Measurements from ENCODE around the gene SLC4A5.
A peak's percentile ranks its signal among the peaks of the same experiment; 100 is the strongest.

Gene SLC4A5, protein sequence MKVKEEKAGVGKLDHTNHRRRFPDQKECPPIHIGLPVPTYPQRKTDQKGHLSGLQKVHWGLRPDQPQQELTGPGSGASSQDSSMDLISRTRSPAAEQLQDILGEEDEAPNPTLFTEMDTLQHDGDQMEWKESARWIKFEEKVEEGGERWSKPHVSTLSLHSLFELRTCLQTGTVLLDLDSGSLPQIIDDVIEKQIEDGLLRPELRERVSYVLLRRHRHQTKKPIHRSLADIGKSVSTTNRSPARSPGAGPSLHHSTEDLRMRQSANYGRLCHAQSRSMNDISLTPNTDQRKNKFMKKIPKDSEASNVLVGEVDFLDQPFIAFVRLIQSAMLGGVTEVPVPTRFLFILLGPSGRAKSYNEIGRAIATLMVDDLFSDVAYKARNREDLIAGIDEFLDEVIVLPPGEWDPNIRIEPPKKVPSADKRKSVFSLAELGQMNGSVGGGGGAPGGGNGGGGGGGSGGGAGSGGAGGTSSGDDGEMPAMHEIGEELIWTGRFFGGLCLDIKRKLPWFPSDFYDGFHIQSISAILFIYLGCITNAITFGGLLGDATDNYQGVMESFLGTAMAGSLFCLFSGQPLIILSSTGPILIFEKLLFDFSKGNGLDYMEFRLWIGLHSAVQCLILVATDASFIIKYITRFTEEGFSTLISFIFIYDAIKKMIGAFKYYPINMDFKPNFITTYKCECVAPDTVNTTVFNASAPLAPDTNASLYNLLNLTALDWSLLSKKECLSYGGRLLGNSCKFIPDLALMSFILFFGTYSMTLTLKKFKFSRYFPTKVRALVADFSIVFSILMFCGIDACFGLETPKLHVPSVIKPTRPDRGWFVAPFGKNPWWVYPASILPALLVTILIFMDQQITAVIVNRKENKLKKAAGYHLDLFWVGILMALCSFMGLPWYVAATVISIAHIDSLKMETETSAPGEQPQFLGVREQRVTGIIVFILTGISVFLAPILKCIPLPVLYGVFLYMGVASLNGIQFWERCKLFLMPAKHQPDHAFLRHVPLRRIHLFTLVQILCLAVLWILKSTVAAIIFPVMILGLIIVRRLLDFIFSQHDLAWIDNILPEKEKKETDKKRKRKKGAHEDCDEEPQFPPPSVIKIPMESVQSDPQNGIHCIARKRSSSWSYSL

DNA sequence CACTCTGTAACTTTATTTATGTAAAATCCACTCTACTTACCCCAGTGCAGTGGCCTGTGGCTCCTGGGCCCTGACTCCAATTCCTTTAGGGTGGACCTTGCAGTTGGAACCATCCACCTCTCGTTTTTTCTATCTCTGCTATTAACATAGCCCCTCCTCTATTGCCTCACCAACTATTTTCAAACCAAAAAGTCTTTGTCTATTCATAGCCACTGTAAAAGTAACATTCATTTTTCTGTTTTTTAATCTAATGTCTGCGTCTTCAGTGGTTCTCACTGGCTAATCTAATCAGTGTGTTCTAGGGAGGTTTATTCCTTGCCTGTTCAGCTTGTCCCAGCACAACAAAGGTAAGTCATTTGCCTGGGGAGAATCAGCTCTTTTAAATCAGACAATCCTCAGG, at the start of gene SLC4A5:
TSS of gene SLC4A5 (minus strand) at position 101 of the 400 bp plus-strand sequence. CDS start 28,393 bp downstream, outside the sequence.
- ChIA-PET POLR2A (no interaction called here), CTCF (interaction anchor here (4.3 kb wide), 1 partner anchor 8 kb away, joined by 16 read pairs; no protein-coding TSS in a partner anchor)
- no peak for DNase-seq (ENCODE audit: extremely low spot score)
- TF ChIP-seq SUZ12 (IDR thresholded peaks at IDR 0.05) = no peak
- no peak for TF ChIP-seq SP1 (IDR thresholded peaks at IDR 0.05)
- TF ChIP-seq BHLHE40 (IDR thresholded peaks at IDR 0.05; ENCODE audit: borderline replicate concordance) = no peak
- no peak for TF ChIP-seq ARNT (IDR thresholded peaks at IDR 0.05)
- no peak for TF ChIP-seq FOXM1 (IDR thresholded peaks at IDR 0.05; ENCODE audit: borderline replicate concordance)
- no peak for TF ChIP-seq FOXA1 (IDR thresholded peaks at IDR 0.05)
- TF ChIP-seq, protein P1, sequence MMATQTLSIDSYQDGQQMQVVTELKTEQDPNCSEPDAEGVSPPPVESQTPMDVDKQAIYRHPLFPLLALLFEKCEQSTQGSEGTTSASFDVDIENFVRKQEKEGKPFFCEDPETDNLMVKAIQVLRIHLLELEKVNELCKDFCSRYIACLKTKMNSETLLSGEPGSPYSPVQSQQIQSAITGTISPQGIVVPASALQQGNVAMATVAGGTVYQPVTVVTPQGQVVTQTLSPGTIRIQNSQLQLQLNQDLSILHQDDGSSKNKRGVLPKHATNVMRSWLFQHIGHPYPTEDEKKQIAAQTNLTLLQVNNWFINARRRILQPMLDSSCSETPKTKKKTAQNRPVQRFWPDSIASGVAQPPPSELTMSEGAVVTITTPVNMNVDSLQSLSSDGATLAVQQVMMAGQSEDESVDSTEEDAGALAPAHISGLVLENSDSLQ (IDR thresholded peaks at IDR 0.05) = no peak
- no peak for TF ChIP-seq FOXK2 (IDR thresholded peaks at IDR 0.05)
- no peak for TF ChIP-seq LEF1 (IDR thresholded peaks at IDR 0.05; ENCODE audit: borderline replicate concordance)
- TF ChIP-seq ELF4 (IDR thresholded peaks at IDR 0.05) = no peak
- TF ChIP-seq TARDBP (IDR thresholded peaks at IDR 0.05) = no peak
- no peak for TF ChIP-seq HDGF (IDR thresholded peaks at IDR 0.05; ENCODE audit: borderline replicate concordance)
- TF ChIP-seq CTBP1 (IDR thresholded peaks at IDR 0.05; ENCODE audit: borderline replicate concordance) = no peak
- TF ChIP-seq NFRKB (IDR thresholded peaks at IDR 0.05) = no peak
- no peak for TF ChIP-seq L3MBTL2 (conservative IDR thresholded peaks at IDR 0.05)
- TF ChIP-seq ZNF384 (IDR thresholded peaks at IDR 0.05) = no peak

DNA sequence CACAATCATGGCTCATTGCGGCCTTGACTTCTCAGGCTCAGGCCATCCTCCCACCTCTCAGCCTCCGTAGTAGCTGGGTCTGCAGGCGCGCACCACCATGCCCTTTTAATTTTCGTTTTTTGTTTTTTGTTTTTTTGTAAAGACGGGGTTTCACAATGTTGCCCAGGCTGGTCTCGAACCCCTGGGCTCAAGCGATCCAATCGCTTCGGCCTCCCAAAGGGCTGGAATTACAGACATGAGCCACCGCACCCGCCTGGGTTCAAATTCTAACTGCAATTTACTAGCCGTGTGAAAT, 49.2 kb upstream of the SLC4A5 start:
- ChIA-PET CTCF (interaction anchor here (0.6 to 1.1 kb wide), 3 partner anchors 11 to 107 kb away, joined by 3 to 6 read pairs (median 5); no protein-coding TSS in a partner anchor), POLR2A (interaction anchor here (0.6 to 2.7 kb wide), 12 partner anchors 8 to 137 kb away, joined by 3 to 15 read pairs (median 8); partner anchors contain the start of genes AUP1, DCTN1, HTRA2 and INO80B)
- no peak for DNase-seq (ENCODE audit: extremely low spot score)
- TF ChIP-seq L3MBTL2 (conservative IDR thresholded peaks at IDR 0.05) = no peak
- no peak for TF ChIP-seq ARNT (IDR thresholded peaks at IDR 0.05)
- TF ChIP-seq BHLHE40 (IDR thresholded peaks at IDR 0.05; ENCODE audit: borderline replicate concordance) = no peak
- TF ChIP-seq HDGF (IDR thresholded peaks at IDR 0.05; ENCODE audit: borderline replicate concordance) = no peak
- TF ChIP-seq ELF4 (IDR thresholded peaks at IDR 0.05) = no peak
- TF ChIP-seq FOXA1 (IDR thresholded peaks at IDR 0.05) = no peak
- no peak for TF ChIP-seq SUZ12 (IDR thresholded peaks at IDR 0.05)
- TF ChIP-seq, protein P1 (IDR thresholded peaks at IDR 0.05) = no peak
- no peak for TF ChIP-seq SP1 (IDR thresholded peaks at IDR 0.05)
- TF ChIP-seq FOXM1 (IDR thresholded peaks at IDR 0.05; ENCODE audit: borderline replicate concordance) = no peak
- TF ChIP-seq TARDBP (IDR thresholded peaks at IDR 0.05) = no peak
- no peak for TF ChIP-seq CTBP1 (IDR thresholded peaks at IDR 0.05; ENCODE audit: borderline replicate concordance)
- no peak for TF ChIP-seq FOXK2 (IDR thresholded peaks at IDR 0.05)
- TF ChIP-seq LEF1 (IDR thresholded peaks at IDR 0.05; ENCODE audit: borderline replicate concordance) = no peak
- no peak for TF ChIP-seq NFRKB (IDR thresholded peaks at IDR 0.05)

DNA sequence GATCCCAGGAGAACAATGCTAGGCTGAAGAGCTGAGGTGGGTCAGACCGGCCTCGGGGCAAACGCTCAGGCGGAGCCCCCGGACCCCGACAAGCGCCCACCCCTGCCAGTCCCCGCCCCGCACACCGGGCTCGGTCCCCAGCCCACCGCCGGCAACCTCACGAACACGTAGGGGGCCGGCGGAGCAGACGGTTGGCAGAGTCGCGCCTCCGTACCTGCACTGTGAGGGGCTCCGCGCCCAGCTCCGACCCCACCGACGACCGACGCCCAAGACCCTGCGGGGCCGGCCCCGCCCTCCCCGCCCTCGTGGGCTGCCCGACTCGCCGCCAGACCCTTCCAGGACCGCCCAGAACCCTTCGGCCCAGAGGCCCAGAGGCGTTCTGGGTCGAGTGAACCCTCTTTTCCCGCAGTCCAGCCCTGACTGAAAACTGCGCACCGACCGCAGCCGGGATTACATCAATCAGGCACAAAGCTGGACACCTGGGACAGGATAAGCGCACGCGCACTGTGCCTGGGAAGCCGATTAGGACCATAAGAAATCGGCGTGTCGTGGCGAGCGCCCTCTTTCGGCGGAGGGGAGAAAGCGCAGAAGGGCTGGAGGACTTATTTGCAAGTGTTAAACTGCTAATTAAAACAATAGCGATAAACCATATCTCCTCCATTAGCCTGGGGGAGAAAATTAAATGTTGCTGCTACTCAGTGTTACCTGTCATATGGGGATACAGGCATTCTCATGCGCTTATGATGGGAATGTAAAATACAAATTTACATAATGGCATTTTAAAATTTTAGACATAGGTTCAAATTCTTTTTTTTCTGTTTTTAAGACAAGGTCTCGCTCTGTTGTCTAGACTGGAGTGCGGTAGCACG, 48.6 kb upstream of the SLC4A5 start:
- peak; percentile 91 for DNase-seq (ENCODE audit: extremely low spot score)
- peak; percentile 68 for TF ChIP-seq ARNT (IDR thresholded peaks at IDR 0.05)
- no peak for TF ChIP-seq FOXA1 (IDR thresholded peaks at IDR 0.05)
- TF ChIP-seq BHLHE40 (IDR thresholded peaks at IDR 0.05; ENCODE audit: borderline replicate concordance) = no peak
- TF ChIP-seq HDGF (IDR thresholded peaks at IDR 0.05; ENCODE audit: borderline replicate concordance) = no peak
- TF ChIP-seq FOXM1 (IDR thresholded peaks at IDR 0.05; ENCODE audit: borderline replicate concordance) = peak; percentile 40; the same call in 1 of the 2 replicates
- TF ChIP-seq L3MBTL2 (conservative IDR thresholded peaks at IDR 0.05) = 0 out of 2 replicates have a peak, but pooled peaks have one; percentile 25
- CTCF ChIA-PET = interaction anchor here (0.5 to 1.3 kb wide), 7 partner anchors 10 to 250 kb away, joined by 3 to 6 read pairs (median 3); no protein-coding TSS in a partner anchor
- POLR2A ChIA-PET = interaction anchor here (0.5 to 2.7 kb wide), 23 partner anchors 9 to 213 kb away, joined by 3 to 15 read pairs (median 5); partner anchors contain the start of genes AUP1, C2orf81, DCTN1 and HTRA2

DNA sequence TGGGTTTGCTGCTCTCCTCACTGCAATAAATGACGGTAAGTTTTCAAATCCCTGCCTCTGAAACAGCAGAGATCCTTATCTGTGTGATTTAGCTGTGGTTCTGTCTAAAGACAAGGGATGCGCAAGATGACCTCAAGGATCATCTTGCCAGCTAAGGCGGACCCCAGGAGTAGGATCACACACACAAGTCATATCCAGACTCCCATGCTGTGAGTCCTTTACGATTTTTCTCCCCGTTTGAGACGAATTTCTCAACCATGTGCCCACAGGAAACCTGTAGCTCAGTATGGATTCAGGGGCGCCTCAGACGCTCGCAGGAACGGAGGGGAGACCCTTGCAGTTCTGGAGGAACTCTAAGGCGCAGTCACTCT, 48.0 kb upstream of the SLC4A5 start:
- CTCF ChIA-PET = interaction anchor here (0.5 to 1.3 kb wide), 4 partner anchors 10 to 141 kb away, joined by 3 read pairs; no protein-coding TSS in a partner anchor
- TF ChIP-seq FOXA1 (IDR thresholded peaks at IDR 0.05) (no peak), SUZ12 (IDR thresholded peaks at IDR 0.05) (no peak), TARDBP (IDR thresholded peaks at IDR 0.05) (no peak), ARNT (IDR thresholded peaks at IDR 0.05) (no peak), ELF4 (IDR thresholded peaks at IDR 0.05) (no peak), LEF1 (IDR thresholded peaks at IDR 0.05; ENCODE audit: borderline replicate concordance) (no peak), FOXK2 (IDR thresholded peaks at IDR 0.05) (no peak), CTBP1 (IDR thresholded peaks at IDR 0.05; ENCODE audit: borderline replicate concordance) (no peak), SP1 (IDR thresholded peaks at IDR 0.05) (no peak), FOXM1 (IDR thresholded peaks at IDR 0.05; ENCODE audit: borderline replicate concordance) (no peak), HDGF (IDR thresholded peaks at IDR 0.05; ENCODE audit: borderline replicate concordance) (no peak), NFRKB (IDR thresholded peaks at IDR 0.05) (no peak), ZNF384 (IDR thresholded peaks at IDR 0.05) (no peak), BHLHE40 (IDR thresholded peaks at IDR 0.05; ENCODE audit: borderline replicate concordance) (no peak), L3MBTL2 (conservative IDR thresholded peaks at IDR 0.05) (no peak)
- TF ChIP-seq, protein P1 (IDR thresholded peaks at IDR 0.05) = no peak
- POLR2A ChIA-PET = interaction anchor here (0.8 to 2.7 kb wide), 21 partner anchors 9 to 213 kb away, joined by 3 to 15 read pairs (median 5); partner anchors contain the start of genes AUP1, C2orf81, DCTN1 and HTRA2
- peak; percentile 34 for DNase-seq (ENCODE audit: extremely low spot score)
